ENCODE measurements around the gene YWHAE. TPM values are rescaled to one million over a fixed set of nuclear protein-coding genes. Genes with fewer than 3 reads are reported as not detected.
"Not testable (repeated sequence)": the region's sequence is repeated elsewhere in the genome, so short reads cannot be mapped to it uniquely, and the experiment has no call there.

The YWHAE gene
- total RNA-seq (100 to 1,000 TPM; 641 to 874 (median 838) TPM), polyA plus RNA-seq (100 to 1,000 TPM; 655 to 927 (median 670) TPM)
- long read RNA-seq, donor 1, transcript YWHAE-201 (6 exons, 2,211 nt), result major isoform, 56 of 209 reads
- long read RNA-seq, donor 1, transcript YWHAE-208 (7 exons, 1,818 nt), result minor isoform, 6 of 209 reads
- long read RNA-seq, donor 1, transcript YWHAE-205 (2 exons, 465 nt), result minor isoform, 7 of 209 reads
- long read RNA-seq, donor 1, partial matches to known transcripts, result 5 of 209 reads
- long read RNA-seq, donor 1, other reads (novel, unspliced or antisense), result 134 of 209 reads
- long read RNA-seq, donor 2, transcript YWHAE-201 (6 exons, 2,211 nt), result major isoform, 74 of 423 reads
- long read RNA-seq, donor 2, transcript YWHAE-205 (2 exons, 465 nt), result minor isoform, 9 of 423 reads
- long read RNA-seq, donor 2, transcript YWHAE-208 (7 exons, 1,818 nt), result minor isoform, 20 of 423 reads
- long read RNA-seq, donor 2, partial matches to known transcripts, result 8 of 423 reads
- long read RNA-seq, donor 2, other reads (novel, unspliced or antisense), result 311 of 423 reads

DNA sequence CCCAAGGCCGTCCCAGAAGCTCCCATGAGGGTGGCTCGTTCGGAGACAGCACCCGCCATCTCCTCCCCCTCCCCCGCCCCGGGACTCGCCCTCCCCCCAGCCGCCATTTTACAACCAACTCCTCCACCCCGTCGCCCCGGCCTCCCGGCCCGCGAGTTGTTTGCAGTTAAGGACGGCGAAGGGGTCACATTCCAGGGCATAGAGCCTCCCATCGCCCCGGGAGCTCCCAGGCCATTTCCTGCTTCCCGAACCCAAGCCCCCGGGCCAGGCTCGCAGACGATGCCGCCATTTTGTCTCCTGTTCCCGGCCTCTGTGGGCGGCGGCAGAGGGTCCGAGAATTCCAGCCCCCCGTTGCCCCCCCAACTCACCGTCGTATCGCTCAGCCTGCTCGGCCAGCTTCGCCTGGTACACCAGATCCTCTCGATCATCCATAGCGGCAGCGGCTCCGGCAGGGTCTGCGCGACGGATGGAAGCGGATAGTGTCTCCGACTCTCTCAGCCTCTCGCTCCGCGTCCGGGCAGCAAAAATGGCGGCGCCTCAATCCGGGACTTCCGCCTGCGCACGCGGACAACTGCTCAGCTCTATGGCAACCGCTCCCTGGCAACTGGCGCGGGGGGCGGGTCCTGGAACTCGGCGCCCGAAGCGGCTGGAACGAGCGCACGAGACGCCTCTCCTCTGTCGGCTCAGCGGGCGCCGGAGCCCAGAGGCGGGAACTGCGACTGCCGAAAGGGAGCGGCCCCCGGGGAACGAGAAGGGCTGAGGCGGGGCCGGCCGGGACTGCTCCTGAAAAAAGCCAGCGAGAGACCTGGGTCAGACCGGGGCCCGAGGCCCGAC lies at the start of gene YWHAE:
YWHAE (minus strand) TSS at position 544 of the 834 bp plus-strand sequence; CDS start at position 432, 112 bp downstream.
- H3K27me3 ChIP-seq (ENCODE audit: insufficient read depth in 3 of 3, low read length in 2 of 3), result no peaks in the 10 kb centered on the region
- H3K27ac ChIP-seq, result peak within 1 kb of the TSS; percentile 93
- peaks cover 30% of the 10 kb centered on the region for H3K4me1 ChIP-seq
- TF ChIP-seq, protein P1, sequence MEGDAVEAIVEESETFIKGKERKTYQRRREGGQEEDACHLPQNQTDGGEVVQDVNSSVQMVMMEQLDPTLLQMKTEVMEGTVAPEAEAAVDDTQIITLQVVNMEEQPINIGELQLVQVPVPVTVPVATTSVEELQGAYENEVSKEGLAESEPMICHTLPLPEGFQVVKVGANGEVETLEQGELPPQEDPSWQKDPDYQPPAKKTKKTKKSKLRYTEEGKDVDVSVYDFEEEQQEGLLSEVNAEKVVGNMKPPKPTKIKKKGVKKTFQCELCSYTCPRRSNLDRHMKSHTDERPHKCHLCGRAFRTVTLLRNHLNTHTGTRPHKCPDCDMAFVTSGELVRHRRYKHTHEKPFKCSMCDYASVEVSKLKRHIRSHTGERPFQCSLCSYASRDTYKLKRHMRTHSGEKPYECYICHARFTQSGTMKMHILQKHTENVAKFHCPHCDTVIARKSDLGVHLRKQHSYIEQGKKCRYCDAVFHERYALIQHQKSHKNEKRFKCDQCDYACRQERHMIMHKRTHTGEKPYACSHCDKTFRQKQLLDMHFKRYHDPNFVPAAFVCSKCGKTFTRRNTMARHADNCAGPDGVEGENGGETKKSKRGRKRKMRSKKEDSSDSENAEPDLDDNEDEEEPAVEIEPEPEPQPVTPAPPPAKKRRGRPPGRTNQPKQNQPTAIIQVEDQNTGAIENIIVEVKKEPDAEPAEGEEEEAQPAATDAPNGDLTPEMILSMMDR (IDR thresholded peaks at IDR 0.05), result no peak
- ATAC-seq, result peak; percentile 94 to 97 (median 96)
- H3K36me3 ChIP-seq (ENCODE audit: insufficient read depth in 1 of 2, low read depth in 1 of 2), result peaks cover 0 to 3% of the 10 kb centered on the region in 2 donors
- DNase-seq, result peak; percentile 99
- WGBS, 3 donors, result 0 to 1% (median 0%) methylated on average over 69 to 82 of the region's 82 CpGs
- no peaks in the 10 kb centered on the region for H3K9me3 ChIP-seq
- H3K4me3 ChIP-seq, result peak within 1 kb of the TSS; percentile 88
- intact Hi-C loops (cut with DNase I), result loop anchor here (5.0 to 10.0 kb wide), 2 partner anchors 38 to 55 kb away; partner anchors contain the start of gene CRK (in 1 of the 2)

DNA sequence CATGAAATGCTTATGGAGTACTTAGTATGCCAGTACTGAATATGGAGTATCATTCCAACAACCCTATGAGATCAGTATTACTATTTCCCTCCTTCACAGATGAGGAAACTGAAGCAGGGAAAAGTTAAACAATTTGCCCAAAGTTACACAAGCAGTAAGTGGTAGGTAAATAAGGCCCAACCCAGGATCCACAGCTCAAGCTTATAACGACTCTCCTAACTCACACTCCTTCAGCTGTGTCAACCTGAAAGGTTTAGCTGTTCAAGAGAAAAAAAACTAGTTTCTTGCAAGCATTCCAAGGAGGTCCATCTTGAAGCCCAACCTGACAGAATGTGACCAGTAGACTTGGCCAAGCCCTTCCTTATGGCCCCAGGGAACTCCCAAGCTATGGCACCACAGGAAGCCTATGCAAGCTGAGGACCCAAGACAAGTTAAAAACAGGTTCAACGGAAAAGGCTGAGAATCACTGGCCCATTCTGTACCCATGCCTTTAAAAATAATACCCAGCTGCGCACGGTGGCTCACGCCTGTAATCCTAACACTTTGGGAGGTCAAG lies 49.5 kb upstream of the YWHAE start:
- no peaks in the 10 kb centered on the region for H3K9me3 ChIP-seq
- WGBS, 3 donors, result 72 to 84% (median 83%) methylated on average over 5 of the region's 5 CpGs
- peaks cover 2 to 12% of the 10 kb centered on the region in 2 donors for H3K36me3 ChIP-seq (ENCODE audit: insufficient read depth in 1 of 2, low read depth in 1 of 2)
- TF ChIP-seq, protein P1 (IDR thresholded peaks at IDR 0.05), result no peak
- H3K27me3 ChIP-seq (ENCODE audit: insufficient read depth in 3 of 3, low read length in 2 of 3), result no peaks in the 10 kb centered on the region
- H3K4me3 ChIP-seq, result no peak overlapping the region
- H3K4me1 ChIP-seq, result peaks cover 65% of the 10 kb centered on the region
- ATAC-seq, result no peak
- intact Hi-C loops (cut with DNase I), result no loop called here
- DNase-seq, result no peak
- H3K27ac ChIP-seq, result no peak overlapping the region

DNA sequence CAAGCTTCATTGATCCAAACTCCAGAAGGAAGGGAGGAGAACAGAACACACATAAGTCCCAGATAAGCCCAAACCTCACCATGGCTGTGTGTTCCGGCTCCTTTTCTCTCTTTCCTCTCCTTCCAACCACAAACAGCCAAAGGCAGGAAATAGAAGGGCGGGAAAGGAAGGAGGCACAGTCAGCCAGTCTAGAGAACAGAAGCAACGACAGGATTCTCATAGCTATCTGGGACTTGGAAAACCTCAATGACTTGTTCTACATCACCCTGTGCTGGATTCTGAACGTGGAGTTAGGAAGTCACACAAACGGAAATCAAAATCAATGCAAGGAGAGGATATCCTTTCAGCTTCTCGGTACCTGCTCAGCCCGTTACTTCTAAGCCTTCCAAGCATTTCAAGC lies 47.0 kb upstream of the YWHAE start:
- no peak for DNase-seq
- WGBS, 3 donors, result 58 to 69% (median 66%) methylated on average over 7 of the region's 7 CpGs

DNA sequence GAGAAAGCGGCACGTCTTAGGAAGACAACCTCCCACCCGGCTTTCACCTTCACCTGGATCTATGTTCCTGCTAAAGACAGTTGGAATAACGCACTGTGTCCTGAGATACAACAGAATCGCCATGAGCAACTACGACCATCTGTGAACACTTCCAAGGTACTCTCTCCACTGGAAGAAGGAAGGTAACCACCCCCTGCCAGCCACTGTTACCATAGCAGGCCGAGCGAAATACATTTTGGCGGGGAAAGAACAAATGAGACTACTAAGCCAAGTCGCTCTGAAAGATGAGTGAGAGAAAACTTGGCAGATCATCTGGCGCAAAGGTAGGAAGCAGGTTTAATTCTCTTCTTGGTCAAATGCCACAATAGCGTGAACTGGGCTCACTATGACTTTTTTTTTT lies 46.2 kb upstream of the YWHAE start:
- peak in 3 of 4 donors; percentile 2 to 17 (median 13) for ATAC-seq
- no peaks in the 10 kb centered on the region for H3K36me3 ChIP-seq (ENCODE audit: insufficient read depth in 1 of 2, low read depth in 1 of 2)

More for the DNA sequence above, 47.0 kb upstream of the YWHAE start:
- Histone ChIP-seq H3K9me3 (no peaks in the 10 kb centered on the region), H3K4me1 (peaks cover 40% of the 10 kb centered on the region), H3K27ac (peak overlapping the region; percentile 42), H3K36me3 (ENCODE audit: insufficient read depth in 1 of 2, low read depth in 1 of 2) (peaks cover 0 to 4% of the 10 kb centered on the region in 2 donors), H3K27me3 (ENCODE audit: insufficient read depth in 3 of 3, low read length in 2 of 3) (no peaks in the 10 kb centered on the region), H3K4me3 (no peak overlapping the region)
- intact Hi-C loops (cut with DNase I), result no loop called here
- TF ChIP-seq, protein P1 (IDR thresholded peaks at IDR 0.05), result no peak
- no peak for ATAC-seq

DNA sequence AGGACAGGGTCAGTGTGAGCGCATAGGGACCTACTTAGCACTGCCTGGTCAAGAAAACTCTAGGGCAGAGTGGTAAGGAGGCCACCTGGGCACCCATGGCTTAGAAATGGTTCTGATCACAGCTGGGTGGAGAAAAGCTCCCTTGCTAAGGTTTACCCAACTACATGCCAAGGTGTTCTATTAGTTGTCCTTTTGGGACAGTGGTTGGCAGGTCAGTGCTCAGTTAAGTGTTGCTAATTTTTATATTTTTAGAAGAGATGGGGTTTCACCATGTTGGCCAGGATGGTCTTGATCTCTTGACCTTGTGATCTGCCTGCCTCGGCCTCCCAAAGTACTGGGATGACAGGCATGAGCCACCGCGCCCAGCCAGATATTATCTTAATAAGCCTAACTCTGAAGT lies 45.7 kb upstream of the YWHAE start:
- H3K4me3 ChIP-seq; H3K9me3 ChIP-seq; DNase-seq; H3K36me3 ChIP-seq (ENCODE audit: insufficient read depth in 1 of 2, low read depth in 1 of 2); intact Hi-C loops (cut with DNase I); H3K27me3 ChIP-seq (ENCODE audit: insufficient read depth in 3 of 3, low read length in 2 of 3): not testable (repeated sequence)
- Histone ChIP-seq H3K27ac (peak overlapping the region; percentile 23), H3K4me1 (peaks cover 36% of the 10 kb centered on the region)
- peak; percentile 43 to 75 (median 67) for ATAC-seq
- 49 to 73% (median 60%) methylated on average over 4 of the region's 4 CpGs for WGBS, 3 donors

More for the DNA sequence above, 46.2 kb upstream of the YWHAE start:
- DNase-seq, result no peak
- no peaks in the 10 kb centered on the region for H3K27me3 ChIP-seq (ENCODE audit: insufficient read depth in 3 of 3, low read length in 2 of 3)
- TF ChIP-seq, protein P1 (IDR thresholded peaks at IDR 0.05), result no peak
- H3K4me1 ChIP-seq, result peaks cover 36% of the 10 kb centered on the region
- peak overlapping the region; percentile 23 for H3K27ac ChIP-seq
- no peaks in the 10 kb centered on the region for H3K9me3 ChIP-seq
- no peak overlapping the region for H3K4me3 ChIP-seq
- 75 to 94% (median 82%) methylated on average over 12 of the region's 12 CpGs for WGBS, 3 donors
- intact Hi-C loops (cut with DNase I), result no loop called here

DNA sequence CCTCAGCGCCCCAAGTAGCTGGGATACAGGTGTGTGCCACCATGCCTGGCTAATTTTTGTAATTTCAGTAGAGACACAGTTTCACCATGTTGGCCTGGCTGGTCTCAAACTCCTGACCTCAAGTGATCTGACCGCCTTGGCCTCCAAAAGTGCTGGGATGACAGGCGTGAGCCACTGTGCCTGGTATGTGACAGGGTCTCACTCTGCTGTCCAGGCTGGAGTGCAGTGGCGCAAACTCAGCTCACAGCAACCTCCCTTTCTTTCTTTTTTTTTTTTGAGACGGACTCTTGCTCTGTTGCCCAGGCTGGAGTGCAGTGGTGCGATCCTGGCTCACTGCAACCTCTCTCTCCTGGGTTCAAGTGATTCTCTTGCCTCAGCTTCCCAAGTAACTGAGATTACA lies 42.7 kb upstream of the YWHAE start:
- not testable (repeated sequence) for DNase-seq, H3K9me3 ChIP-seq, ATAC-seq

More for the DNA sequence above, 42.7 kb upstream of the YWHAE start:
- H3K36me3 ChIP-seq (ENCODE audit: insufficient read depth in 1 of 2, low read depth in 1 of 2); H3K4me3 ChIP-seq; intact Hi-C loops (cut with DNase I); H3K27me3 ChIP-seq (ENCODE audit: insufficient read depth in 3 of 3, low read length in 2 of 3); H3K27ac ChIP-seq: not testable (repeated sequence)
- peaks cover 33% of the 10 kb centered on the region for H3K4me1 ChIP-seq
- 88 to 96% (median 93%) methylated on average over 6 of the region's 6 CpGs for WGBS, 3 donors

Measured in psoas muscle (tissue), 8 donors.